Thymus (tissue), 11 donors: ENCODE results near the gene TM4SF20. TPM values are rescaled to one million over a fixed set of nuclear protein-coding genes. Genes with fewer than 3 reads are reported as not detected.
"Not testable (repeated sequence)": the region's sequence is repeated elsewhere in the genome, so short reads cannot be mapped to it uniquely, and the experiment has no call there.

ENCODE experiments used
- DNase-seq, 9 donors: peaks; one replicate each; pipeline ENCODE4 v3.0.0-alpha.2; 2013; ENCODE audit warnings: low spot score in 9 of 9, low read depth in 6 of 9, missing footprints in 1 of 9
- H3K27ac ChIP-seq, 2 donors: one replicate each; pipeline ENCODE4 v1.5.1; 2013; ENCODE audit warnings: control low read depth in 1 of 2, low read depth in 1 of 2, low read length in 1 of 2, mild to moderate bottlenecking in 1 of 2, moderate library complexity in 1 of 2
- H3K27me3 ChIP-seq, 2 donors: one replicate each; pipeline ENCODE4 v1.5.1; 2013; ENCODE audit warnings: low read length in 1 of 2; ENCODE audit not compliant: control insufficient read depth in 2 of 2, insufficient read depth in 1 of 2
- H3K36me3 ChIP-seq, 2 donors: one replicate each; pipeline ENCODE4 v1.5.1; 2013; ENCODE audit warnings: low read length in 1 of 2, mild to moderate bottlenecking in 1 of 2, moderate library complexity in 1 of 2; ENCODE audit not compliant: control insufficient read depth in 2 of 2, insufficient read depth in 2 of 2
- H3K4me1 ChIP-seq, 2 donors: one replicate each; pipeline ENCODE4 v1.5.1; 2013; ENCODE audit warnings: low read length in 2 of 2; ENCODE audit not compliant: control insufficient read depth in 2 of 2, insufficient read depth in 2 of 2
- H3K4me3 ChIP-seq, 2 donors: one replicate each; pipeline ENCODE4 v1.5.1; 2013; ENCODE audit warnings: low read length in 2 of 2, control low read depth in 1 of 2, mild to moderate bottlenecking in 1 of 2
- H3K9me3 ChIP-seq, 2 donors: one replicate each; pipeline ENCODE4 v1.5.1; 2013; ENCODE audit warnings: low read length in 1 of 2, mild to moderate bottlenecking in 1 of 2; ENCODE audit not compliant: control insufficient read depth in 2 of 2, insufficient read depth in 1 of 2
- WGBS: extraction: QIAGEN DNeasy Blood & Tissue Kit; methylation state at CpG from one replicate; pipeline ENCODE4 v1.1.7; 2013; 5-methylcytosine and 5-hydroxymethylcytosine counted together
- polyA plus RNA-seq: library from polyadenylated mRNA; stranded (reverse); fragments of 200-250 nt; gene quantifications from one replicate; pipeline ENCODE4 v1.2.3, GENCODE V29; 2013
- total RNA-seq: library from RNA; stranded (reverse); fragments of 120-200 nt; gene quantifications from one replicate; pipeline ENCODE4 v1.2.4, GENCODE V29; 2013
- donor health status: healthy.

TM4SF20 gene
- total and polyA plus RNA-seq, 2 donors, result 0.09 TPM

DNA sequence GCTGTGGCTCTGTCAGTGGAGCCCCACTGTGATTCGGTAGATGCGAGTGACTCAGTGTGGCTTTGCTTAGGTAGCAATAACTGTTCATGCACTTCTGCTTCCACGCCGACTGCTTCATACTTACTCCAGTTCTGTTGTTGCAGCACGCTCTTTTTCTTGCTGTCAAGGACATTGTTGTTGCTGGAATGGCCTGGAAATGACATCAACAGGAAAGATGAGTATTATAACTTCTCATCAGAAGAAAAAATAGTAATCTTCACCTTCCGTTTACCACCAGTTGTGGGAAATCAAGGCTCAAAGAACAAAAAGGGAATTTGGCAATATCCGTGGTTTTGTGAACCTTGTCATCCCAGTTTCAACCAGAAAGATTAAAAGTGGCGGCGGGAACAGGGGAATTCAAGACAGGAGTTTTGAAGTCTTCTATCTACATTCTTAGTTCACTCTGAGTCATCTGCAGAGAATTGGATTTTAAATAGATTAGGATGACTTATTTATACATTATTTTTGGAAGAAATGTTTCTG, 8.3 kb downstream of the TM4SF20 start:
- no peak overlapping the region for H3K4me3 ChIP-seq
- H3K36me3 ChIP-seq, result no peaks in the 10 kb centered on the region
- DNase-seq, result no peak
- no peaks in the 10 kb centered on the region for H3K9me3 ChIP-seq
- no peaks in the 10 kb centered on the region for H3K27me3 ChIP-seq
- 92% methylated on average over 9 of the region's 9 CpGs for WGBS
- no peak overlapping the region for H3K27ac ChIP-seq
- H3K4me1 ChIP-seq, result no peaks in the 10 kb centered on the region

DNA sequence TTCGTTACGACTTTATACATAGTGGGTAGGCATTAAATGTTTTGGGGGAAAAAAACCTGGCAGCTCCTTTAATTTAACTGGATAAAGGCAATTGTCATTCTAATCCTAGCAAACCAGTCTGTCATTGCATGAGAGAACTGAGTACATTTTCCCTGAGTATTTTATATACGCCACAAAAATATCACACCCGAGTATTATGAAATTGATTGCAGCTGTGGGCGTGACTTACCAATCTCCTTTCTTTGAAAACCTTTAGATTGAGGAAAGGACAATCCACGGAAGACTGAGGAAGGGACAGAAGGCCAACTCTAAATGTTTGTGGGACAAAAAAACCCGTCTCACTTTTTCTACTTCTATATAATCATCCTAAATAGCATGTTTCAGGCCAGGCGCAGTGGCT, 9.0 kb downstream of the TM4SF20 start:
- Histone ChIP-seq H3K4me3 (no peak overlapping the region), H3K27ac (no peak overlapping the region), H3K27me3 (no peaks in the 10 kb centered on the region), H3K9me3 (no peaks in the 10 kb centered on the region), H3K36me3 (no peaks in the 10 kb centered on the region), H3K4me1 (no peaks in the 10 kb centered on the region)
- WGBS, result 97% methylated on average over 8 of the region's 8 CpGs
- no peak for DNase-seq

DNA sequence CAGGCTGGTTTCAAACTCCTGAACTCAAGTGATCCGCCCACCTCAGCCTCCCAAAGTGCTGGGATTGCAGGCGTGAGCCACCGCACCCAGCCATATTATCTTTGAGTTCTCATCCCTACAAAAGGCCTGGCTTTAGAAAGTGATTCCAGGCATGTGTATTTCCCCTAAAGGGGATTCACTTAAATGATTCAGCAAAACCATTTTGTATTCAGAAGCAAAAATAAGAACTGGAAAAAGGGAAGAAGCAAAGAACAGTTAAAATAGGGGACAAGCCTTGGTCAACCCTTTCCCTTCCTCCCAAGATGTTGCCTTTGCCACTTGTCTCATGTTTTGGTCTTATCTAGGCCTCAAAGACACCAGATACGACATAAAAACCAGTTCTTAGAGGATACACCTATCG, 10.5 kb downstream of the TM4SF20 start:
- no peak overlapping the region for H3K4me3 ChIP-seq
- H3K9me3 ChIP-seq, result no peaks in the 10 kb centered on the region
- no peak overlapping the region for H3K27ac ChIP-seq
- no peaks in the 10 kb centered on the region for H3K4me1 ChIP-seq
- H3K36me3 ChIP-seq, result no peaks in the 10 kb centered on the region
- no peak for DNase-seq
- no peaks in the 10 kb centered on the region for H3K27me3 ChIP-seq
- 91% methylated on average over 5 of the region's 5 CpGs for WGBS

DNA sequence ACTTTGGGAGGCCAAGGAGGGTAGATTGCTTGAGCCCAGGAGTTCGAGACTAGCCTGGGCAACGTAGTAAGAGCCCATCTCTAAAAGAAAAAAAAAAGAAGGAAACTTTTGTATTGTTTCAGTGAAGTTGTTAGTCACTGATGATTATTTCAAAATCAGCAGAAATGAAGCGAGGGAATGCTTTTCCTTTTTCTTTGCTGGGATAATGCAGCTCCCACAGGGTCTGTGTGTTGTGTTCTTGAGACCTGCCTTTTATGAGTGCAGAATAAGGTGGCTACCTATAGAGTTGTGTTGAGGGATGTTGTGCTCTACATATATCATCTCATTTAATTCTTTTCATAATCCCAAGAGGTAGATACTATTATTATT, 11.7 kb downstream of the TM4SF20 start:
- no peak overlapping the region for H3K27ac ChIP-seq
- no peaks in the 10 kb centered on the region for H3K27me3 ChIP-seq
- H3K4me1 ChIP-seq, result no peaks in the 10 kb centered on the region
- no peak for DNase-seq
- WGBS, result 97% methylated on average over 3 of the region's 3 CpGs
- H3K4me3 ChIP-seq, result no peak overlapping the region
- H3K9me3 ChIP-seq, result no peaks in the 10 kb centered on the region
- H3K36me3 ChIP-seq, result no peaks in the 10 kb centered on the region

DNA sequence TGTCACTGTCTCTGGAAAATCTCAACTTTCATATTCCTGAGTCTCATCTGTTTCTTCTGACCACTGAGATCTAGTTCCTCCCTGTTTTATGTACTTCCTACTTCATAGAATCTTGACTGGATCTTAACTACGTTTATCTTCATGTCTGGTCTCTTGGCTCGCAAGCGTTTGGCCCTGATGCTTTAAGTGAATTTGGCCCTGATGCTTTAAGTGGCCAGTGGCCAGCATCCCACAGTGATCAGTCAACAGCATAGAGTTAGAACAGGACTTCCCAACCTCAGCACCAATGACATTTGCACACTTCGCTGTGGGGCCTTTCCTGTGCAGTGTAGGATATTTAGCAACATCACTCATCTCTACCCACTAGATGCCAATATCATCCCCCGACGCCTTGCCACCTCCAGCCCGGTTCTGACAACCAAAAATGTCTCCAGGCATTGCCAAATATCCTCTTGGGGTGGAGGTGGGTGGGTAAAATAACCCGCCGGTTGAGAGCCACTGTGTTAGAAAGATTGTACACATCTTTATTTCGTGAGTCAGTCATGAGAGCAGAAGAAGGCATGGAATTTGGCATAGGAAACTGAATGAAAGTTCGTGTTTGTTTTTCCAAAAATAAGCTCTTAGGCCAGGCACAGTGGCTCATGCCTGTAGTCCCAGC, 12.2 kb downstream of the TM4SF20 start:
- Histone ChIP-seq H3K27ac (no peak overlapping the region), H3K9me3 (no peaks in the 10 kb centered on the region), H3K36me3 (no peaks in the 10 kb centered on the region), H3K4me3 (no peak overlapping the region), H3K27me3 (no peaks in the 10 kb centered on the region), H3K4me1 (no peaks in the 10 kb centered on the region)
- 95% methylated on average over 11 of the region's 11 CpGs for WGBS
- no peak for DNase-seq

DNA sequence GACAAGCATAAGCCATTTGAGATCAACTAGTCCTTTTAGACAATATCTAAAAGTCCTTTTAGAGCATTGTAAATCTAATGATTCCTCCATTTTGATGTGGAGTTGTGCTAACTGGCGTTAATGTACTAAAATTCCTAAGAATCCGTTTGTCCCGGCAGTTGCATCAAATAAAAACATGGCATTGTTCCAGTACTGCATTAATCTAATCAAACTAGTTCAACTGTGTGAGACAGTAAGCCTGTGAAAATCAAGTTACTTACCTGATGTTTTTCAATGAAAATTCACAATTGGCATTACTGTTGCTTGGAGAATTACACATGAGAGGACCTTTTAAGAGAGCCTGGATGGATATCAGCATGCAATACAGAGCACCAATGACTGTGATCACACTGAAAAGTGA, 13.3 kb downstream of the TM4SF20 start:
- Histone ChIP-seq H3K27ac (no peak overlapping the region), H3K4me1 (no peaks in the 10 kb centered on the region), H3K9me3 (no peaks in the 10 kb centered on the region), H3K4me3 (no peak overlapping the region), H3K27me3 (no peaks in the 10 kb centered on the region), H3K36me3 (peaks cover 0 to 4% of the 10 kb centered on the region in 2 donors)
- WGBS, result 94% methylated on average over 3 of the region's 3 CpGs
- no peak for DNase-seq

DNA sequence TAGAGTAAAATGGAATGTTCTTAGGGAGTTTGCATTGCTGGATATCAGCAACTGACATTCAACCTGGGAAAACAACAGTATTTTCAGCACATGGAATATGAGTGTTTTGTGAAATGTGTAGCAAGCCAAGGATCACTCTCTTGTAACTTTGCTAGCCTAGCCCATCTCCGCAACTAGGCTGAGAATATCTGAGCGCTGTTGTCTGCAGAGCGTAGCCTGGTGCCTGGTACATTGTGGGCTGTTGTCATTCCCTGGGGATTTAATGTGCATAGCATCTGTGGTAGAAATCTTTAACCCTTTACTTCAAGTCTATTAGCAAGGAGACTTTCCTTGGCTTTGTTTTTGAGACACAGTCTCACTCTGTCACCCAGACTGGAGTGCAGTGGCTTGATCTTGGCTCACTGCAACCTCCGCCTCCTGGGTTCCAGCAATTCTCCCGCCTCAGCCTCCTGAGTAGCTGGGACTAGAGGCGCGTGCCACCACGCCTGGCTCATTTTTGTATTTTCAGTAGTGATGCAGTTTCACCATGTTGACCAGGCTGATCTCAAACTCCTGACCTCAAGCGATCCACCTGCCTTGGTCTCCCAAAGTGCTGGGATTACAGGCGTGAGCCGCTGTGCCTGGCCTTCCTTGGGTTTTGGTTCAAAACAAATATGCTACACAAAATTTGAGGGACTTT, 14.4 kb downstream of the TM4SF20 start:
- 96% methylated on average over 11 of the region's 11 CpGs for WGBS
- H3K27me3 ChIP-seq, H3K36me3 ChIP-seq, DNase-seq, H3K4me3 ChIP-seq, H3K9me3 ChIP-seq, H3K4me1 ChIP-seq, H3K27ac ChIP-seq: not testable (repeated sequence)

DNA sequence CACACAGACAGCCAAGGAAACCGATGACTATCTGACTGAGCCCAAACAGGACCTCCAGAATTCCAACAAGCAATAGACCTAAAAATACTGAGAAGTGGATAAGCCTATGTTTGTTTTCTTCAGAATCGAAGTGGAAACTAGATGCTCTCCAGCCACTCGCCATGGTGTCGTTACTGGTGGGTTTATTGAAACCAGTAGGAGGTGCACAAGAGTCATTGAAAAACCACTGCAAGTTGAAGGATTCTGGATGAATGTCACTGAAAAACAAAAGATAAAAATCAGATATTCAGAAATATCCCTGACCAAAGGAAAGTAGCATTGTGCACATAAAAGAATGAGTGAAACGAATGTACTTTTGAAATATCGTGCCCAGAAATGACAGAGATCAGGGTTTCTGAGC, 15.3 kb downstream of the TM4SF20 start:
- no peak overlapping the region for H3K4me3 ChIP-seq
- H3K27ac ChIP-seq, result no peak overlapping the region
- no peaks in the 10 kb centered on the region for H3K4me1 ChIP-seq
- WGBS, result 95% methylated on average over 6 of the region's 6 CpGs
- no peaks in the 10 kb centered on the region for H3K27me3 ChIP-seq
- DNase-seq, result no peak
- no peaks in the 10 kb centered on the region for H3K9me3 ChIP-seq
- H3K36me3 ChIP-seq, result peaks cover 8 to 11% of the 10 kb centered on the region in 2 donors

DNA sequence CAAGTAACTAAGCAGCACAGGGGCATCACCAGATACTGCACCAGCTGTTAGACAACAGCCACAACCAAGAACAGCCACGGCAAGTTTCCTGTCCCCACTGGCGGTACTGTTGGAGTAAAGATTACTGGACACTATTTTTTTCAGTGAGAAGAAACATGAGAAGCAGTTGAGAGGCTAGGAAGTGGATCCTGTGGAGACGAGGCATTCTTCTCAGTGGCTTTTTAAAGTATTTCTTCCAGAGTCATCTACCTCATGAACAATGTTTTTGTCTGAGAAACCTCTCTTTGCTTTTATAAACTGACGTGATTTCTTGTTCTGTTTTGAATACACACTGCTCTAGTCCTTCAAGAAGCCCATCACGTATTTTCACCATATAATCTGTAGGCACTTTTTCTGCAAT, 18.8 kb downstream of the TM4SF20 start:
- 77% methylated on average over 5 of the region's 5 CpGs for WGBS
- H3K4me1 ChIP-seq, result no peaks in the 10 kb centered on the region
- H3K36me3 ChIP-seq, result peaks cover 14 to 39% of the 10 kb centered on the region in 2 donors
- no peak for DNase-seq
- no peaks in the 10 kb centered on the region for H3K27me3 ChIP-seq
- H3K27ac ChIP-seq, result no peak overlapping the region
- H3K9me3 ChIP-seq, result no peaks in the 10 kb centered on the region
- no peak overlapping the region for H3K4me3 ChIP-seq
